ENCODE measurements around the gene MORN4.

- TF ChIP-seq POLR2A (IDR thresholded peaks at IDR 0.05; ENCODE audit: extremely low read depth, insufficient read length) = no peak
- no peak for TF ChIP-seq CTCF (IDR thresholded peaks at IDR 0.05; ENCODE audit: low read depth, low read length)
- TF ChIP-seq MYC (IDR thresholded peaks at IDR 0.05; ENCODE audit: low read depth, low read length) = no peak
These were observed 66.8 kb downstream of the MORN4 start for GRCh38 chr10:97566336-97566996.
